Natural killer cell treated with Interleukin-12 subunit alpha and Interleukin-12 subunit beta and Interleukin-15 and Interleukin-18, amount 100 ng/mL, for 72 hours (primary cell): ENCODE data around the gene BICD1. TPM values are rescaled to one million over a fixed set of nuclear protein-coding genes. Genes with fewer than 3 reads are reported as not detected.
A peak's percentile ranks its signal among the peaks of the same experiment; 100 is the strongest.
"Not testable (repeated sequence)": the region's sequence is repeated elsewhere in the genome, so short reads cannot be mapped to it uniquely, and the experiment has no call there.

ENCODE experiments used
- ATAC-seq, 2 donors: fragments of 150-1000 bp; cut with Tn5 transposase in 1 of 2; sonication (Bioruptor Pico), chemical (Tn5 transposase) in 1 of 2; 2 replicates each; pipeline ENCODE4 v1.10.0; 2021
- DNase-seq: peaks from one replicate; pipeline ENCODE4 v3.0.0; 2022; ENCODE audit warnings: low spot score
- H3K27ac Mint-ChIP-seq, 2 donors: 1 replicate in 1 of 2; 2 replicates in 1 of 2; pipeline ENCODE4 v1.8.0; 2022; ENCODE audit warnings: mixed read lengths in 2 of 2, mild to moderate bottlenecking in 1 of 2, moderate library complexity in 1 of 2
- H3K27me3 Mint-ChIP-seq, 2 donors: 1 replicate in 1 of 2; 2 replicates in 1 of 2; pipeline ENCODE4 v1.8.0; 2022; ENCODE audit warnings: mixed read lengths in 2 of 2
- H3K36me3 Mint-ChIP-seq: one replicate; pipeline ENCODE4 v1.8.0; 2022; ENCODE audit warnings: mixed read lengths
- H3K4me1 Mint-ChIP-seq, 2 donors: 1 replicate in 1 of 2; 2 replicates in 1 of 2; pipeline ENCODE4 v1.8.0; 2022; ENCODE audit warnings: low read depth in 2 of 2, mixed read lengths in 2 of 2, mild to moderate bottlenecking in 1 of 2
- H3K4me3 Mint-ChIP-seq: one replicate; pipeline ENCODE4 v1.8.0; 2022; ENCODE audit warnings: mixed read lengths
- H3K9me3 Mint-ChIP-seq: 2 replicates; pipeline ENCODE4 v1.8.0; 2022; ENCODE audit warnings: mixed read lengths
- total RNA-seq, 2 donors: library from RNA; stranded (reverse); gene quantifications; one replicate each; pipeline ENCODE4 v1.2.3, GENCODE V29; 2022

Gene BICD1
- total RNA-seq, 2 donors from 2014 or later: 16.6 to 34.4 TPM

DNA sequence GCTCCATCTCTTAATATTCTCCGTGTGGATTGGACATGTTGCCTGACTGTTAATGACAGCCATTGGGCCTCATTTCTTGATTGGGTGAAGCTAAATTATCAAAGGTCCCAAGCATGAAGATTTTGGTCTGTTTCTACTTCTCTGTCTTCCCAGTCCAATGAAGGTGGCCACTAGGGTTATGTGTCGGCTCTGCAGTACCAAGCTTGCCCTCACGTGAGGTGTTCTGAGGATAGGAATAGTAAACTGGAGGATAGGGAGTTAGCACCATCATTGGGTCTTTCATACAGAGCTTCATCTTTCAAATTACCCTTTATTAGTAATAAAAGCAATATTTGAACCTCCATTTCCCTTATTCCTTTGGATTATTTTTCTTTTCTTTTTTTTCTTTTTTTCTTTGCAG is 21.9 kb upstream of the BICD1 start:
- Mint-ChIP-seq H3K4me1 (peaks cover 0 to 3% of the 10 kb centered on the region in 2 donors), H3K36me3 (no peaks in the 10 kb centered on the region), H3K4me3 (no peak overlapping the region), H3K9me3 (no peaks in the 10 kb centered on the region), H3K27me3 (no peaks in the 10 kb centered on the region), H3K27ac (no peak overlapping the region)
- no peak for ATAC-seq
- DNase-seq: no peak

DNA sequence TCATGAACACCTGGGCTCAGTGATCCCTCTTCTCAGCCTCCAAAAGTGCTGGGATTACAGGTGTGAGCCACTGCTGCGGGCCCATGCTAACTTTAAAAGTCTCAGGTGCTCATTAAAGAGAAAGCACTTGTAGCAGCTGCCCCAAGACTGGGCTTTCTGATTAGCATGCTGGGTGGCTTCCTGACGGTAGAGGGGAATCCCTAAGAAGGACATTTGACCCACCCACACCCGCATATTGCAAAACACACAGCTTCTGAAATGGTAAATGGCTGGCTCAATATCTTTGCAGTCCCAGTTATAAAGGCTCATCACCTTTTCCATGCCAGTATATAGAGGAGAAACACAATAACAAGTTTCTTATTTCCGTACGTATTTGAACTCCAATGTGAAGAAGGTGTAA is 19.3 kb upstream of the BICD1 start:
- ATAC-seq: peak in 1 of 2 donors; percentile 32
- Mint-ChIP-seq H3K4me3 (no peak overlapping the region), H3K4me1 (peaks cover 0 to 3% of the 10 kb centered on the region in 2 donors), H3K27ac (no peak overlapping the region), H3K9me3 (no peaks in the 10 kb centered on the region), H3K27me3 (no peaks in the 10 kb centered on the region), H3K36me3 (no peaks in the 10 kb centered on the region)
- DNase-seq: no peak

DNA sequence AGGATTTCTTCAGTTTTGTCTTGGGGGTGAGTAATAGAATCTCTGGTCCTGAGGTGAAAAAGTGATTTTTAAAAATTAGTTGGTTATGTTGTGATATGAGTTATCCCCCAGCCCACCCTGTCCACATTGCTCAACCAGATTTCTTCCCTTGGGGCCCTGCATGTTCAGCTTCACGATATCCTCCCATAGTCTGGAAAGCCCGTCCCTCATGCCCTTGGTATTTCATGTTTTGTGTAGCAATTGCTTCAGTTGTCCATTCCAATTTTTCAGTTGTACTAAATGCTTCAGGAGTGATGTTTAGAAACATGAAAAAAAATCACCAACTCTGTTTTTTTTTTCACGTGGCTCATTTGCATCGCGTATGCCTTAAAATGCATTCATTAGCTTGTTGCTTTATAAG is 17.5 kb upstream of the BICD1 start:
- DNase-seq (no peak), ATAC-seq (no peak)
- Mint-ChIP-seq H3K27ac (no peak overlapping the region), H3K36me3 (no peaks in the 10 kb centered on the region), H3K4me1 (peaks cover 0 to 3% of the 10 kb centered on the region in 2 donors), H3K4me3 (no peak overlapping the region), H3K9me3 (no peaks in the 10 kb centered on the region), H3K27me3 (no peaks in the 10 kb centered on the region)

DNA sequence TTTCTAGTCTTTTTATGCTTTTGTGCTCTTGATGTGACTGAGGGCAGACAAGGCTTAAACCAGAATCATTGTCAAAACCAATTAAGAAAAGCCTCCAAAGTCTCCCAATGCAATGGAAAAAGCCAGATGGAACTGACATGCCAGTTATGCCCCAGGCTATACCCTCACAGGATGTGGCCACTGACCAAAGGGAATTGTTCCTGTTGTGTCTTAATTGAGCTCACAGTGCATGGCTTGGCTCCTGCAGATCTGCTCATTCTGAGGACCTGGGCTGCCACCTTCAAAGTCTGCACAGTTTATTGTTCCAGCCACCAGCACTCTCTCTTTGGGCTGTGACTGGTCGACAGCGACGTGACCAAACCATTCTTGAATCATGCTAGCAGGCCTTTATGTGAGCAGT is 17.1 kb upstream of the BICD1 start:
- no peaks in the 10 kb centered on the region for H3K27me3 Mint-ChIP-seq
- H3K27ac Mint-ChIP-seq: no peak overlapping the region
- DNase-seq (no peak), ATAC-seq (no peak)
- H3K36me3 Mint-ChIP-seq: no peaks in the 10 kb centered on the region
- H3K4me3 Mint-ChIP-seq: no peak overlapping the region
- peaks cover 0 to 3% of the 10 kb centered on the region in 2 donors for H3K4me1 Mint-ChIP-seq
- H3K9me3 Mint-ChIP-seq: no peaks in the 10 kb centered on the region

DNA sequence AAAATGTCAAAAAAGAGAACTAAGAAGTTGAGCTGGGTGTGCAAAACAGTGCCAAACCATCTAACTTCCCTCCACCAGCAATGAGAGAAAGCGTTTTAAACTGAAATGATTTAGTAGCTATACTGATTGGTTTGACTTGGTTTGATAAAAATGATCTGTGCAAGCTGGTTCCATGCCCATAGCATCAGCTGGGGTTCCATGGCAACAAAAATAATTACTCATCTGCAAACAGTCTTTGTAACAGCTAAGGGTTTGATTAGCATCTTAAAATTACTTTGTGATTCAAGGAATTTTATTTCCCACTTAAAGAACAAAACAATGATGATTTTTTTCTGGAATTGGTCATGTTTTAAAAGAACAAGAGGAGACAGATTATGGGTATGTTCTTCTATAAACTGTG is 15.0 kb upstream of the BICD1 start:
- ATAC-seq (no peak), DNase-seq (no peak)
- no peaks in the 10 kb centered on the region for H3K36me3 Mint-ChIP-seq
- H3K27ac Mint-ChIP-seq: no peak overlapping the region
- H3K9me3 Mint-ChIP-seq: no peaks in the 10 kb centered on the region
- peaks cover 0 to 3% of the 10 kb centered on the region in 2 donors for H3K4me1 Mint-ChIP-seq
- no peaks in the 10 kb centered on the region for H3K27me3 Mint-ChIP-seq
- no peak overlapping the region for H3K4me3 Mint-ChIP-seq

DNA sequence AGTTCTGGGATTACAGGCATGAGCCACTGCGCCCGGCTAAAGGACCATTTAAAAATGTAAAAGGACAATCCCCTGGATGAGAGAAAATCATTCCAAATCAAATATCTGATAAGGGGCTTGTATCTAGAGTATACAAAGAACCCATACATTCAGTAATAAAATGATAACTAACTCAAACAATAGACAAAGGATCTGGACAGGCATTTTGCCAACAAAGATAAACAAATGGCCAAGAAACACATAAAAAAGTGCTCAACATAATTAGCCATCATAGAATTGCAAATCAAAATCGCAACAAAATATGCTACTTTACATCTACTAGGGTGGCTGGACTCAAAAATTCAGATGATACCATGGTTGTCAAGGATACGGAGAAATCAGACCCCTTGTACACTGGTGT is 8.5 kb upstream of the BICD1 start:
- no peak overlapping the region for H3K4me3 Mint-ChIP-seq
- H3K27me3 Mint-ChIP-seq: peaks cover 7% of the 10 kb centered on the region in 2 donors

DNA sequence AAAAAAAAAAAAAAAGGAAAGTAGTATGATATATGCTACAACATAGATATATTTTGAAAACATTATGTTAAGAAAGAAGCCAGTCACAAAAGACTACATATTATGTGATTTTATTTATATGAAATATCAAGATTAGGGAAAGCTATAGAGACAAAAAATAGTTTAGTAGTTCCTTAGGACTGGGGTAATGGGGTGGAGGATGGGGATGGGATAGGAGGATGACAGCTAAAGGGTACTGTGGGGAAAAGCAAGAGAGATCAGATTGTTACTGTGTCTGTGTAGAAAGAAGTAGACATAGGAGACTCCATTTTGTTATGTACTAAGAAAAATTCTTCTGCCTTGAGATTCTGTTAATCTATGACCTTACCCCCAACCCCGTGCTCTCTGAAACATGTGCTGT is 7.4 kb upstream of the BICD1 start:
- not testable (repeated sequence) for H3K4me1 Mint-ChIP-seq, H3K4me3 Mint-ChIP-seq, DNase-seq, H3K9me3 Mint-ChIP-seq, H3K36me3 Mint-ChIP-seq, ATAC-seq, H3K27me3 Mint-ChIP-seq, H3K27ac Mint-ChIP-seq

More for the DNA sequence above, 8.5 kb upstream of the BICD1 start:
- no peak overlapping the region for H3K27ac Mint-ChIP-seq
- no peaks in the 10 kb centered on the region for H3K36me3 Mint-ChIP-seq
- DNase-seq (no peak), ATAC-seq (no peak)
- no peaks in the 10 kb centered on the region for H3K4me1 Mint-ChIP-seq
- no peaks in the 10 kb centered on the region for H3K9me3 Mint-ChIP-seq

DNA sequence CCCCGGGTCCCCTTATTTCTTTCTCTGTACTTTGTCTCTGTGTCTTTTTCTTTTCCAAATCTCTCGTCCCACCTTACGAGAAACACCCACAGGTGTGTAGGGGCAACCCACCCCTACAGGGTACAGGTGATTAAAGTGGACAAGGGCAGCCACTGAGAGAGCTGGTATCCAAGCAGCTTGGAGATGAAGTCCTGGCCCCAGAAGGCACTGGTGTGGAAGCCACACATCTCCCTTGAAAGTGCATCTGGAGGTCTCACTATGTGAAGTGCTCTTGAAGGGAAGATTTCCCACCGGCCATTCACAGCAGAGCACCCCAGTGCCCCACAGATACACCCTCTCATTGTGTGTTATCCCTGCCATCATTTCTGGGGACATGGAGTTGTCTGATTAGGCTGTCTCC is 6.3 kb upstream of the BICD1 start:
- Mint-ChIP-seq H3K9me3 (no peaks in the 10 kb centered on the region), H3K27ac (no peak overlapping the region), H3K36me3 (no peaks in the 10 kb centered on the region), H3K4me3 (no peak overlapping the region), H3K4me1 (no peaks in the 10 kb centered on the region), H3K27me3 (peaks cover 7 to 11% of the 10 kb centered on the region in 2 donors)
- DNase-seq (no peak), ATAC-seq (no peak)

DNA sequence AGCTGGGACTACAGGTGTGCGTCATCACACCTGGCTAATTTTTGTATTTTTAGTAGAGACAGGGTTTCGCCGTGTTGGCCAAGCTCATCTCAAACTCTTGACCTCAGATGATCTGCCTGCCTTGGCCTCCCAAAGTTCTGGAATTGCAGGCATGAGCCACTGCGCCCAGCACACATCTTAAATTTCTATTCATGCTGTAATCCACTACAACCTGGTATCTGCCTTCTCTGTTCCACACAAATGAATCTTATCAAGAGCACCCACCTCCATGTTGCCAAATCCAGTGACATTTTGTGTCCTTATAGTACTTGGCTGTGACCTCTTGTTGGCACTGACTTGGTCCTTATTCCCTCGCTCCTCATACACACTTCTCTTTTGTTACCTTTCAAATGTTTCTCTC is 5.8 kb upstream of the BICD1 start:
- H3K36me3 Mint-ChIP-seq: peaks cover 2% of the 10 kb centered on the region
- no peak overlapping the region for H3K27ac Mint-ChIP-seq
- ATAC-seq: no peak
- H3K27me3 Mint-ChIP-seq: peaks cover 7 to 11% of the 10 kb centered on the region in 2 donors
- DNase-seq: no peak
- H3K9me3 Mint-ChIP-seq: no peaks in the 10 kb centered on the region
- peaks cover 3 to 4% of the 10 kb centered on the region in 2 donors for H3K4me1 Mint-ChIP-seq
- no peak overlapping the region for H3K4me3 Mint-ChIP-seq

DNA sequence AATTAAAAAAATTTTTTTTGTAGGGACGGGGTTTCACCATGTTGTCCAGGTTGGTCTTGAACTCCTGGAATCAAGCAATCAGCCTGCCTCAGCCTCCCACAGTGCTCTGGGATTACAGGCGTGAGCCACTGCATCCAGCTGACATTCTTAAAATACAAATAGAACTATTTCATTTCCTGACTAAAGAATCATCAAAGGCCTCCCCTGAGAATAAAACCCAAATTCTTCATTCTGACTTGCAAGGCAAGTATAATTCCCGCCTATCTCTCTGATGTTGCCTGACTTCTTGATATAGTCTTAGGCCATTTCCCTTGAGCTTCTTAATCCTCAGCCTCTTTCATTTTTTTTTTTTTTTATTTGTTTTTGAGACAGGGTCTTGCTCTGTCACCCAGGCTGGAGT is 4.4 kb upstream of the BICD1 start:
- no peak overlapping the region for H3K27ac Mint-ChIP-seq
- no peak overlapping the region for H3K4me3 Mint-ChIP-seq
- peaks cover 5% of the 10 kb centered on the region for H3K36me3 Mint-ChIP-seq
- ATAC-seq: no peak
- peaks cover 9 to 11% of the 10 kb centered on the region in 2 donors for H3K4me1 Mint-ChIP-seq
- no peaks in the 10 kb centered on the region for H3K9me3 Mint-ChIP-seq
- no peak for DNase-seq
- H3K27me3 Mint-ChIP-seq: peaks cover 7 to 11% of the 10 kb centered on the region in 2 donors

DNA sequence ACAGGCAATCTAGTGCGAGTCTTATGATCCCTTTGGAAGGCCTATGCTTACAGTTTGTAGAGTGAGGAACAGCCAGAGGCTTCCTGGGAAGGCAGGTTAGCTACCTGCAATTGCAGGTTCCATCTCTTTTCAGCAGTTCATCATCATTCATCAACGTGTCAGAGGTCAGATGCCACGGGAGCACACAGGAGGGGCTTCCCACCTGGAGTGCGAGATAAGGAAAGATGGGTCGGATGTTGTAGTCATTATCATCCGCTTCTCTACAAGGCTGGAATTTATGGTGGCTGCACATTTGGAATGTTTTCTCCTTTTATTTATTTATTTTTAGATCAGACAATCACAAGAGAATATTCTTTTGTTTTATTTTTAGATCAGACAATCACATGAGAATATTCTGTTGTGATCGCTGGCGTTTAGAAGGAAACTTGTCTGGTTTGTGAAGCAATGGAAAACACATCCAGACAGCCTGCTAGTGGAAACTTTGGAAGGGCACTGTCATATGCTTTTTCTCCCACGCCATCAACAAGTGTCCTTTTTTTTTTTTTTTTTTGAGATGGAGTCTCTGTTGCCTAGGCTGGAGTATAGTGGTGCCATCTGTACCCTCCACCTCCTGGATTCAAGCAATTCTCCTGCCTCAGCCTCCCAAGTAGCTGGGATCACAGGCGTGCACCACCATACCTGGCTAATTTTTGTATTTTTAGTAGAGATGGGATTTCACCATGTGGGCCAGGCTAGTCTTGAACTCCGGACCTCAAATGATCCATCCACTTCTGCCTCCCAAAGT is 1.9 kb upstream of the BICD1 start:
- peaks cover 7 to 9% of the 10 kb centered on the region in 2 donors for H3K27me3 Mint-ChIP-seq
- H3K27ac Mint-ChIP-seq: no peak overlapping the region
- DNase-seq (no peak), ATAC-seq (no peak)
- no peaks in the 10 kb centered on the region for H3K9me3 Mint-ChIP-seq
- H3K4me1 Mint-ChIP-seq: peaks cover 26% of the 10 kb centered on the region in 2 donors
- H3K4me3 Mint-ChIP-seq: no peak overlapping the region
- peaks cover 5% of the 10 kb centered on the region for H3K36me3 Mint-ChIP-seq

DNA sequence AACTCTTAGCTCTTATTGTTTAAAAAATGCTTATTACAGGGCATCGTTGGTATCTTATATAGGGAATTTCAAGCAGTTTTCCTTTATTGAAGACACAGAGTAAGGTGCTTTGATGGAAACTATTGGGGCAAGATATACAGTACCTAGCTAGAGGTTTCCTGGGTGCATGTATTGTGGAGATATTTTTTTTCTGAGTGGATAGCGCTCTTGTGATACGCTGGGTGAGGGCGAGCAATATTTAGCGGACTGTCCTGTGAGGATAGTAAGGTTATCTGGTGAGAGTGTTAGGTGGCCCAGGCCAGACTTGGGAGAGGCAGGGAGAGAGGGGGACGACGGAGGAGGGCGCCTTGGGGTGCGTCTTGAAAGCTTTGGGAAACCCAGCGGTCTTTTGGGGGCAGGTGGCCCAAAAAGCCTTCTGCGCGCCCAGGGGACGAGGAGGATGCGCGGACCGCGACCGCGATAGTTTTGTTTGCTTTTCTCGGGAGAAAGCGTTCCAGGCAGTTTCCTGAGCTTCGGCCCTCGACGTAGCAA is 596 bp upstream of the BICD1 start:
- Mint-ChIP-seq H3K27me3 (peaks cover 4 to 7% of the 10 kb centered on the region in 2 donors), H3K9me3 (no peaks in the 10 kb centered on the region), H3K4me3 (peak overlapping the region; percentile 91), H3K36me3 (peaks cover 5% of the 10 kb centered on the region), H3K4me1 (peaks cover 26 to 30% of the 10 kb centered on the region in 2 donors), H3K27ac (peak overlapping the region; percentile 76 to 89)
- ATAC-seq (no peak), DNase-seq (no peak)

DNA sequence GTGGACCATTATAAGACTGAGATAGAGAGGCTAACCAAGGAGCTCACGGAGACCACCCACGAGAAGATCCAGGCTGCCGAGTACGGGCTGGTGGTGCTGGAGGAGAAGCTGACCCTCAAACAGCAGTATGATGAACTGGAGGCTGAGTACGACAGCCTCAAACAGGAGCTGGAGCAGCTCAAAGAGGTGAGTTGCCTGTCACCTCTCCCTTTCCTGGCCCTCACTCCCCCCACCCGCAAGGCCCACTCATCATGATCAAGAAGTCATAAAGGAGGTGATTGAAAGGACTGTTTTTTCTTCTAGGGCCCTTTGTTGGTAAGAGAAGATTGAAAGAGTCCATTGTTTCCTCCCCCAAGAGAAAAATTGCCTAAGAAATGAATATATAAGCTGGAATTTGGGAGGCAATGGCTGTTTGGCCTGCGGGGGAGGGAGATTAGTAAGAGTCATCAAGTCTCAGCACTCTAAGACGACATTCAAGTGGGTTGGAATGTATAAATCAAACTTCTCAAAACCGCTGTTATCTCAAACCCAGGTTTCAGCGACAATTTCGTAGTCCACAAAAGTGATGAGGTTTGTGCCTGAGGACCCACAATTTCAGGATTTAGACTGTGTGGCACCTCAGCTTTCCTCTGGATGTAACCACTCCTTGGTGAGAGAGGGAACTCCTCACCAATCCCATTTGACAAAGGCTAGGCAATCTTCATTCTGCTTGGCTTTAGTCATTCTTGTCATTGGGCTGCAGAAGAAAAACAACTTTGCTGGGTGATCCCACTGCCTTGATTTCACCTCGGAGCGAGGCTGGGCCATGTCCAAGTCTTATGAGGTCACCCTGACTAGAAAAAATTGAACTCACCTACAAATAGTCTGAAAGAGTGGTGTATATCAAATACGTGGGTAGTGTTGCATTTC is 966 bp downstream of the BICD1 start:
- Mint-ChIP-seq H3K4me1 (peaks cover 26 to 30% of the 10 kb centered on the region in 2 donors), H3K4me3 (peak overlapping the region; percentile 91), H3K27me3 (peaks cover 0 to 4% of the 10 kb centered on the region in 2 donors), H3K9me3 (no peaks in the 10 kb centered on the region), H3K36me3 (peaks cover 5% of the 10 kb centered on the region), H3K27ac (peak overlapping the region; percentile 76 to 89)
- ATAC-seq (peak in 1 of 2 donors; percentile 17), DNase-seq (no peak)

DNA sequence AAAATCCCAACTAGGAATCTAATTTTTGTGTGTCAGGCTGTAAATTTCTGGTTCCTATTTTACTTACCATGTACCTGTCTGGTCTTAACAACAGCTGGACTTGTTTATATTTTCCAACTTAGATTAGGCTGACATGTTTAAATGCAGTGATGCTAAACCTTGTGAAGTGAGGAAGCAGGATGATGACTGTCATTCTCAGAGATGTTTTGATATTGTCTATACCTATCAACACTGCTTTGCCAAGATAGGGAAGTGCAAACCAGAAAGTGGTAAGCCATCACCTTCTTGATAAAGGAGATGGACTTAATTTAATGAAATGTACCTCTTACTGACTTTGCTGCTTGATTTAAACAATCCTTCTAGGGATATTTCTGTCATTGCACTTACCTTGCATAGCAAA is 2.1 kb downstream of the BICD1 start:
- DNase-seq (no peak), ATAC-seq (no peak)
- Mint-ChIP-seq H3K27ac (no peak overlapping the region), H3K27me3 (peaks cover 0 to 4% of the 10 kb centered on the region in 2 donors), H3K36me3 (peaks cover 5% of the 10 kb centered on the region), H3K9me3 (no peaks in the 10 kb centered on the region), H3K4me3 (peak overlapping the region; percentile 46), H3K4me1 (peaks cover 26 to 33% of the 10 kb centered on the region in 2 donors)
